CD14-positive monocyte (primary cell): ENCODE data around the gene RPL12. TPM values are rescaled to one million over a fixed set of nuclear protein-coding genes. Genes with fewer than 3 reads are reported as not detected.

Experiments used
- DNase-seq, 3 donors: peaks; one replicate each; pipeline ENCODE4 v3.0.0-alpha.2; 2011 to 2022
- H2AFZ ChIP-seq: 2 replicates; pipeline ENCODE4 v1.6.0; 2012; ENCODE audit warnings: mild to moderate bottlenecking, low read depth, low read length, inconsistent platforms; ENCODE audit not compliant: insufficient read depth, poor library complexity, severe bottlenecking
- H3K27ac ChIP-seq, 2 donors: 1 replicate in 1 of 2; 2 replicates in 1 of 2; pipeline ENCODE4 v1.5.1; 2012 to 2013; ENCODE audit warnings: low read length in 2 of 2, control low read depth in 1 of 2, inconsistent platforms in 1 of 2, low read depth in 1 of 2, mild to moderate bottlenecking in 1 of 2
- H3K27me3 ChIP-seq, 2 donors: one replicate each; pipeline versions ENCODE4 v1.6.0 to v1.6.1; 2011 to 2013; ENCODE audit warnings: low read length in 2 of 2; ENCODE audit not compliant: control insufficient read depth in 2 of 2, insufficient read depth in 2 of 2
- H3K36me3 ChIP-seq, 2 donors: replicated peaks in 1 of 2; 1 replicate in 1 of 2; 2 replicates in 1 of 2; pipeline versions ENCODE4 v1.5.1 to v1.6.1; 2012 to 2013; ENCODE audit warnings: low read length in 2 of 2, control low read depth in 1 of 2, inconsistent platforms in 1 of 2, mild to moderate bottlenecking in 1 of 2; ENCODE audit not compliant: insufficient read depth in 2 of 2, control insufficient read depth in 1 of 2
- H3K4me1 ChIP-seq, 2 donors: 1 replicate in 1 of 2; 2 replicates in 1 of 2; pipeline versions ENCODE4 v1.5.1 to v1.6.1; 2012 to 2013; ENCODE audit warnings: low read length in 2 of 2, control low read depth in 1 of 2, inconsistent platforms in 1 of 2, mild to moderate bottlenecking in 1 of 2, moderate library complexity in 1 of 2; ENCODE audit not compliant: insufficient read depth in 2 of 2, control insufficient read depth in 1 of 2
- H3K4me2 ChIP-seq: replicated peaks from 2 replicates; pipeline ENCODE3; 2012; ENCODE audit warnings: low read length, moderate library complexity, mild to moderate bottlenecking; ENCODE audit not compliant: poor library complexity, severe bottlenecking; ENCODE audit errors: extremely low read depth
- H3K4me3 ChIP-seq, 3 experiments: fragments of 200-600 bp in 1 of 3; sonication (generic) in 1 of 3; replicated peaks in 1 of 3; 1 replicate in 2 of 3; 2 replicates in 1 of 3; pipeline ENCODE4 v1.5.1; 2011 to 2013; ENCODE audit warnings: low read length in 3 of 3, mild to moderate bottlenecking in 3 of 3, control low read depth in 2 of 3, low read depth in 2 of 3, inconsistent platforms in 1 of 3, moderate library complexity in 1 of 3
- H3K79me2 ChIP-seq: 2 replicates; pipeline ENCODE4 v1.6.0; 2012; ENCODE audit warnings: mild to moderate bottlenecking, control low read depth, inconsistent platforms, low read length, moderate library complexity; ENCODE audit not compliant: insufficient read depth
- H3K9ac ChIP-seq: 2 replicates; pipeline ENCODE4 v1.6.0; 2017; ENCODE audit warnings: low read length, mild to moderate bottlenecking; ENCODE audit not compliant: insufficient read depth, poor library complexity, severe bottlenecking
- H3K9me3 ChIP-seq, 2 donors: replicated peaks in 1 of 2; 1 replicate in 1 of 2; 2 replicates in 1 of 2; pipeline versions ENCODE4 v1.5.1 to v1.6.1; 2012 to 2013; ENCODE audit warnings: low read length in 2 of 2, control low read depth in 1 of 2; ENCODE audit not compliant: control insufficient read depth in 1 of 2, insufficient read depth in 1 of 2
- H4K20me1 ChIP-seq: 2 replicates; pipeline ENCODE4 v1.6.0; 2012; ENCODE audit warnings: mild to moderate bottlenecking, low read length, control low read depth, moderate library complexity; ENCODE audit not compliant: insufficient read depth
- H3K27ac Mint-ChIP-seq, 7 donors: one replicate each; pipeline ENCODE4 v1.8.0; 2020; ENCODE audit warnings: mild to moderate bottlenecking in 7 of 7, mixed read lengths in 7 of 7, moderate library complexity in 6 of 7, inconsistent platforms in 2 of 7
- H3K27me3 Mint-ChIP-seq, 3 donors: one replicate each; pipeline ENCODE4 v1.8.0; 2021 to 2022; ENCODE audit warnings: low read depth in 3 of 3, mild to moderate bottlenecking in 3 of 3, mixed read lengths in 3 of 3, moderate library complexity in 3 of 3, inconsistent platforms in 1 of 3
- H3K36me3 Mint-ChIP-seq, 2 donors: one replicate each; pipeline ENCODE4 v1.8.0; 2020; ENCODE audit warnings: mixed read lengths in 2 of 2, inconsistent platforms in 1 of 2, mild to moderate bottlenecking in 1 of 2
- H3K4me1 Mint-ChIP-seq: one replicate; pipeline ENCODE4 v1.8.0; 2020; ENCODE audit warnings: mild to moderate bottlenecking, mixed read lengths
- H3K4me3 Mint-ChIP-seq, 2 donors: one replicate each; pipeline ENCODE4 v1.8.0; 2020; ENCODE audit warnings: mild to moderate bottlenecking in 2 of 2, mixed read lengths in 2 of 2, moderate library complexity in 1 of 2
- H3K9me3 Mint-ChIP-seq, 7 donors: one replicate each; pipeline ENCODE4 v1.8.0; 2020 to 2022; ENCODE audit warnings: mixed read lengths in 7 of 7, mild to moderate bottlenecking in 6 of 7, moderate library complexity in 6 of 7, inconsistent platforms in 2 of 7
- WGBS: methylation state at CpG from one replicate; pipeline ENCODE4 v1.1.5; 2013; ENCODE audit warnings: missing lambda C conversion rate; ENCODE audit not compliant: insufficient coverage; 5-methylcytosine and 5-hydroxymethylcytosine counted together
- intact Hi-C, 2 donors: fragments of 100-400 bp; cut with micrococcal nuclease; formaldehyde crosslinking; loops; one replicate each; pipeline versions ENCODE4 v1.15.0 to v1.15.1; 2023
- polyA plus RNA-seq, 3 donors: library from polyadenylated mRNA; depleted of rRNA in 1 of 3; unstranded in 2 of 3; stranded (reverse) in 1 of 3; fragments of 300-500 nt in 2 of 3; fragments of >200 nt in 1 of 3; fragmentation: Illumina TruSeq in 2 of 3; gene quantifications; 1 replicate in 2 of 3; 2 replicates in 1 of 3; pipeline ENCODE4 v1.2.3, GENCODE V29; 2012 to 2021
- TF ChIP-seq, protein P1 (sequence below): fragments of 200-600 bp; IDR thresholded peaks from one replicate; pipeline ENCODE4 v1.8.0; 2022; ENCODE audit warnings: antibody characterized with exemption, mild to moderate bottlenecking

RPL12 gene
- polyA plus RNA-seq, 3 donors, result 417 to 1,509 (median 490) TPM

- Histone ChIP-seq H3K9ac (no peak overlapping the region), H3K4me1 (no peaks in the 10 kb centered on the region), H4K20me1 (no peaks in the 10 kb centered on the region), H3K9me3 (no peaks in the 10 kb centered on the region), H2AFZ (no peak overlapping the region), H3K27ac (no peak overlapping the region), H3K4me3 (no peak overlapping the region), H3K79me2 (no peaks in the 10 kb centered on the region), H3K4me2 (no peak overlapping the region), H3K27me3 (no peaks in the 10 kb centered on the region), H3K36me3 (peaks cover 70 to 92% of the 10 kb centered on the region in 2 donors)
- TF ChIP-seq, protein P1, sequence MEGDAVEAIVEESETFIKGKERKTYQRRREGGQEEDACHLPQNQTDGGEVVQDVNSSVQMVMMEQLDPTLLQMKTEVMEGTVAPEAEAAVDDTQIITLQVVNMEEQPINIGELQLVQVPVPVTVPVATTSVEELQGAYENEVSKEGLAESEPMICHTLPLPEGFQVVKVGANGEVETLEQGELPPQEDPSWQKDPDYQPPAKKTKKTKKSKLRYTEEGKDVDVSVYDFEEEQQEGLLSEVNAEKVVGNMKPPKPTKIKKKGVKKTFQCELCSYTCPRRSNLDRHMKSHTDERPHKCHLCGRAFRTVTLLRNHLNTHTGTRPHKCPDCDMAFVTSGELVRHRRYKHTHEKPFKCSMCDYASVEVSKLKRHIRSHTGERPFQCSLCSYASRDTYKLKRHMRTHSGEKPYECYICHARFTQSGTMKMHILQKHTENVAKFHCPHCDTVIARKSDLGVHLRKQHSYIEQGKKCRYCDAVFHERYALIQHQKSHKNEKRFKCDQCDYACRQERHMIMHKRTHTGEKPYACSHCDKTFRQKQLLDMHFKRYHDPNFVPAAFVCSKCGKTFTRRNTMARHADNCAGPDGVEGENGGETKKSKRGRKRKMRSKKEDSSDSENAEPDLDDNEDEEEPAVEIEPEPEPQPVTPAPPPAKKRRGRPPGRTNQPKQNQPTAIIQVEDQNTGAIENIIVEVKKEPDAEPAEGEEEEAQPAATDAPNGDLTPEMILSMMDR, result no peak
- no peaks in the 10 kb centered on the region for H3K4me1 Mint-ChIP-seq
- WGBS, result 98% methylated on average over 7 of the region's 7 CpGs
- peaks cover 71 to 91% of the 10 kb centered on the region in 2 donors for H3K36me3 Mint-ChIP-seq
- no peak overlapping the region for H3K27ac Mint-ChIP-seq
- peaks cover 0 to 1% (median 0%) of the 10 kb centered on the region in 7 donors for H3K9me3 Mint-ChIP-seq
- no peak for DNase-seq
- intact Hi-C loops, result no loop called here
- no peaks in the 10 kb centered on the region for H3K27me3 Mint-ChIP-seq
- H3K4me3 Mint-ChIP-seq, result no peak overlapping the region
Measured at GRCh38 chr9:127463911-127464310, 12.7 kb upstream of the RPL12 start.

GRCh38 chr9:127463382-127463781 is 12.2 kb upstream of the RPL12 start:
- Histone ChIP-seq H3K4me2 (no peak overlapping the region), H3K27me3 (no peaks in the 10 kb centered on the region), H3K4me3 (no peak overlapping the region), H3K9me3 (no peaks in the 10 kb centered on the region), H3K36me3 (peaks cover 71 to 91% of the 10 kb centered on the region in 2 donors), H3K4me1 (no peaks in the 10 kb centered on the region), H3K27ac (no peak overlapping the region), H2AFZ (no peak overlapping the region), H4K20me1 (no peaks in the 10 kb centered on the region), H3K79me2 (no peaks in the 10 kb centered on the region), H3K9ac (no peak overlapping the region)
- TF ChIP-seq, protein P1, result no peak
- Mint-ChIP-seq H3K4me3 (no peak overlapping the region), H3K4me1 (no peaks in the 10 kb centered on the region), H3K27ac (no peak overlapping the region), H3K9me3 (peaks cover 0 to 1% (median 0%) of the 10 kb centered on the region in 7 donors), H3K36me3 (peaks cover 71 to 90% of the 10 kb centered on the region in 2 donors), H3K27me3 (no peaks in the 10 kb centered on the region)
- intact Hi-C loops, result no loop called here
- no peak for DNase-seq
- WGBS, result 100% methylated on average over 1 of the region's 3 CpGs
